Suppressor macrophage (primary cell): ENCODE measurements around the gene BPTF.
"Not testable (repeated sequence)": the region's sequence is repeated elsewhere in the genome, so short reads cannot be mapped to it uniquely, and the experiment has no call there.

Source experiments
- DNase-seq, 4 experiments: peaks; one replicate each; pipeline ENCODE4 v3.0.0-alpha.2; 2020 to 2022

Gene BPTF

GRCh38 chr17:67836205-67836987 lies 11.1 kb downstream of the BPTF start:
- DNase-seq = no peak

GRCh38 chr17:67837965-67838364 lies 12.7 kb downstream of the BPTF start:
- DNase-seq = no peak

- DNase-seq = no peak
These were observed 13.2 kb downstream of the BPTF start for GRCh38 chr17:67838538-67838937.

- peak in 1 of 4 experiments; percentile 26 for DNase-seq
These were observed 16.7 kb downstream of the BPTF start for GRCh38 chr17:67841992-67842391.

GRCh38 chr17:67842648-67843047 lies 17.3 kb downstream of the BPTF start:
- DNase-seq = no peak

- DNase-seq = no peak
These were observed 20.1 kb downstream of the BPTF start for GRCh38 chr17:67845374-67845773.

GRCh38 chr17:67848189-67848588 lies 22.9 kb downstream of the BPTF start:
- DNase-seq = not testable (repeated sequence)

GRCh38 chr17:67848846-67849245 lies 23.5 kb downstream of the BPTF start:
- peak; percentile 31 to 61 (median 46) for DNase-seq

- no peak for DNase-seq
These were observed 25.8 kb downstream of the BPTF start for GRCh38 chr17:67850991-67851631.

- DNase-seq = no peak
These were observed 28.4 kb downstream of the BPTF start for GRCh38 chr17:67853703-67854102.

- no peak for DNase-seq
These were observed 29.1 kb downstream of the BPTF start for GRCh38 chr17:67854378-67854777.

GRCh38 chr17:67855504-67856324 lies 30.4 kb downstream of the BPTF start:
- peak; percentile 45 to 75 (median 50) for DNase-seq

GRCh38 chr17:67856402-67856801 lies 31.1 kb downstream of the BPTF start:
- not testable (repeated sequence) for DNase-seq

GRCh38 chr17:67862614-67863217 lies 37.4 kb downstream of the BPTF start:
- DNase-seq = peak in 1 of 4 experiments; percentile 24

GRCh38 chr17:67863624-67864247 lies 38.4 kb downstream of the BPTF start:
- DNase-seq = no peak

- no peak for DNase-seq
These were observed 40.1 kb downstream of the BPTF start for GRCh38 chr17:67865438-67865837.

GRCh38 chr17:67867591-67867990 lies 42.3 kb downstream of the BPTF start:
- no peak for DNase-seq

- no peak for DNase-seq
These were observed 42.9 kb downstream of the BPTF start for GRCh38 chr17:67868176-67868575.

- DNase-seq = no peak
These were observed 54.4 kb downstream of the BPTF start for GRCh38 chr17:67879662-67880061.

GRCh38 chr17:67881083-67881482 lies 55.8 kb downstream of the BPTF start:
- DNase-seq = no peak

- DNase-seq = no peak
These were observed 59.4 kb downstream of the BPTF start for GRCh38 chr17:67884741-67885140.

GRCh38 chr17:67891481-67892119 lies 66.3 kb downstream of the BPTF start:
- peak in 2 of 4 experiments; percentile 8 to 11 for DNase-seq
